ENCODE measurements around the gene ASCC1.

ASCC1 gene

DNA sequence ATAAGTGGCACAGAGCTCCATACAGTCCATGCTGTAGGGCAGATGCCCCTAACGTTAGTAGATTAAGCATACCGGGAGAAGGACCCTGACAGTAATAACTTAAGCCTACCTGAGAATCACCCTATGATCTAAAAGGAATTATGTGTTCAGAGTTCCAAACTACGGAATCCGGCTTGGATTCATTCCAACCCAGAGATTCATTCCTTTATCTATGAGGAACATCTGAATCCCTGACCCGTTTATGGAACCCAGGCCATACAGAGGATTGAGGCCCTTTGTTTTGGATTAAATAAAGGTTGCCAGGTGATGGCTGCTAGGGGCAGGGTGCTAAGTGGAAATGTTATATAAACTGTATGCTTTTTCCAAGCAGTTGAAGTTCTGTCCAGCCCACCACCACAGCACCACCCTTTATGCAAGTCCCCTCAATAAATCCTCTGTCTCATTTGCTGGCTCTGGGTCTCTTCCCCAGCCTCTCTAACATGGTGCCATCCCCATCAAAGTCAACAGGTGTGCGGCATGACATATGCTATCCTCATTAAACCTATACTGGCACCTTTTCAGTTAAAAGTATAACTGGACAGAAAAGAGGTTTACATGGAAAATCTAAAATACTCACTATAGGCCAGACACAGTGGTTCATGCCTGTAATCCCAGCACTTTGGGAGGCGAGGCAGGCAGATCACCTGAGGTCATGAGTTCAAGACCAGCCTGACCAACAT is 9.4 kb downstream of the ASCC1 start:
- no peak for DNase-seq (ENCODE audit: low spot score)
- TF ChIP-seq, protein P1, sequence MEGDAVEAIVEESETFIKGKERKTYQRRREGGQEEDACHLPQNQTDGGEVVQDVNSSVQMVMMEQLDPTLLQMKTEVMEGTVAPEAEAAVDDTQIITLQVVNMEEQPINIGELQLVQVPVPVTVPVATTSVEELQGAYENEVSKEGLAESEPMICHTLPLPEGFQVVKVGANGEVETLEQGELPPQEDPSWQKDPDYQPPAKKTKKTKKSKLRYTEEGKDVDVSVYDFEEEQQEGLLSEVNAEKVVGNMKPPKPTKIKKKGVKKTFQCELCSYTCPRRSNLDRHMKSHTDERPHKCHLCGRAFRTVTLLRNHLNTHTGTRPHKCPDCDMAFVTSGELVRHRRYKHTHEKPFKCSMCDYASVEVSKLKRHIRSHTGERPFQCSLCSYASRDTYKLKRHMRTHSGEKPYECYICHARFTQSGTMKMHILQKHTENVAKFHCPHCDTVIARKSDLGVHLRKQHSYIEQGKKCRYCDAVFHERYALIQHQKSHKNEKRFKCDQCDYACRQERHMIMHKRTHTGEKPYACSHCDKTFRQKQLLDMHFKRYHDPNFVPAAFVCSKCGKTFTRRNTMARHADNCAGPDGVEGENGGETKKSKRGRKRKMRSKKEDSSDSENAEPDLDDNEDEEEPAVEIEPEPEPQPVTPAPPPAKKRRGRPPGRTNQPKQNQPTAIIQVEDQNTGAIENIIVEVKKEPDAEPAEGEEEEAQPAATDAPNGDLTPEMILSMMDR (IDR thresholded peaks at IDR 0.05; ENCODE audit: extremely low read depth, missing control alignments) = no peak

DNA sequence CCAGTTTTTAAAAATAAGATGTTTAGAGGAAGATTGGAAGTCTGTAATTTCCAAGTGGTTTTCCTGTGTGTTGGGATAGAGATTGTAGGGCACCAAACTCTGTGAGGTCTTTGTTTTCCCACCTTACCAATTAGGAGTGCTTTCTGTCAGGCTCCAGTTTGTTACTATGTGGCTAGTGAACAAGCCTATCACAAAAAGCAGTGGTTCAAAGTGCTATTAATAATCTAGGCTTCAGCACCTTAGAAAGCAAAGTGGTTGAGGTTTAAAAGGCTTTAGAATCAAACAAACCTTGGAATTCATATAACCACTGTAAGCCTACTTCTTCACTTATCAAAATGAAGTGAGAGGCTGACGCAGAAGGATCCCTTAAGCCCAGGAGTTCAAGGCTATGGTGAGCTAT is 11.4 kb downstream of the ASCC1 start:
- no peak for DNase-seq (ENCODE audit: low spot score)
- TF ChIP-seq, protein P1 (IDR thresholded peaks at IDR 0.05; ENCODE audit: extremely low read depth, missing control alignments) = no peak

DNA sequence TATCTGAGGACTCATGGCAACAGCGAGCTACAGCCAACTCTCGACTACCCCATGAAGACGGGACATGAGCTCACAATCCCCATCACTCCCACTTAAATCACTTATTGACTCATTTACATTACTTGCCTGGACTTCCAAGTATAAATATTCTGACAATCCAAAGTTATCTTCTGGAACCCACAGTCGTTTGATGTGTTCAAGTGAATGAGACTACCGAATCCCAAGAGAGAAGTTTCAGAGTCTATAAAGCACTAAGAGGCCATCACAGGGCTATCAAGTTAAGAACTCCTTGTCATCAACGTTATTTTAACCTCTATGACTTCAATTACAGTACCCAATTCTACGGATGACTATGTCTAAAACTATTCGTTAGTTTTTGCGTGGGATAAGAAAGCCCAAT is 11.8 kb downstream of the ASCC1 start:
- TF ChIP-seq, protein P1 (IDR thresholded peaks at IDR 0.05; ENCODE audit: extremely low read depth, missing control alignments) = no peak
- no peak for DNase-seq (ENCODE audit: low spot score)

- TF ChIP-seq, protein P1 (IDR thresholded peaks at IDR 0.05; ENCODE audit: extremely low read depth, missing control alignments) = no peak
- no peak for DNase-seq (ENCODE audit: low spot score)
Observed at GRCh38 chr10:72201293-72201692, 14.8 kb downstream of the ASCC1 start.

DNA sequence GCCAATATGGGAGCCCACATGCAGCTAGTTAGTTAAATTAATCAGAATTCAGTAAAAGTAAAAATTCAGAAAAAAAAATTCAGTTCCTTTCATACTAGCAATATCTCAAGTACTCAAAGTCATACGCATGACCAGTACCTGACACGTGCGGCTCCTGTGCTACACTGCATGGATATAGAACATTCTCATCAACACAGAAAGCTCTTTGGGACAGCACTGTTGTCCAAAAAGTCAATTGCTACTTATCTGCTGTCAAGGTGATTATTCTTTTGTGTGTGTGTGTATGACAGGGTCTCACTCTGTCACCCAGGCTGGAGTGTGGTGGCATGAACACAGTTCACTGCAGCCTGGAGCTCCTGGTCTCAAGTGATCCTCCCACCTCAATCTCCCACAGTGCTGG is 15.2 kb downstream of the ASCC1 start:
- no peak for DNase-seq (ENCODE audit: low spot score)
- TF ChIP-seq, protein P1 (IDR thresholded peaks at IDR 0.05; ENCODE audit: extremely low read depth, missing control alignments) = no peak

DNA sequence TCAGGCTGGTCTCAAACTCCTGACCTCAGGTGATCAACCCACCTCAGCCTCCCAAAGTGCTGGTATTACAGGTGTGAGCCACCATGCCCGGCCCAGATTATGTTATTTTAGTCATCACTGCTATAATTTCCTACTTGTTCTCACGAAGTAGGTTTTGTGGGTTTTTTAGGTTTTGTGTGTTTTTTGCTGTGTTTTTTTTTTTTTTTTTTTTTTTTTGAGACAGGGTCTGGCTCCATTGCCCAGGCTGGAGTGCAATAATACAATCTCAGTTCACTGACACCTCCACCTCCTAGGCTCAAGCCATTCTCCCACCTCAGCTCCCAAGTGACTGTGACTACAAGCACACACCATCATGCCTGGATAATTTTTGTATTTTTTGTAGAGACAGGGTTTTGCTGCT is 21.1 kb downstream of the ASCC1 start:
- TF ChIP-seq, protein P1 (IDR thresholded peaks at IDR 0.05; ENCODE audit: extremely low read depth, missing control alignments) = no peak
- DNase-seq (ENCODE audit: low spot score) = no peak

DNA sequence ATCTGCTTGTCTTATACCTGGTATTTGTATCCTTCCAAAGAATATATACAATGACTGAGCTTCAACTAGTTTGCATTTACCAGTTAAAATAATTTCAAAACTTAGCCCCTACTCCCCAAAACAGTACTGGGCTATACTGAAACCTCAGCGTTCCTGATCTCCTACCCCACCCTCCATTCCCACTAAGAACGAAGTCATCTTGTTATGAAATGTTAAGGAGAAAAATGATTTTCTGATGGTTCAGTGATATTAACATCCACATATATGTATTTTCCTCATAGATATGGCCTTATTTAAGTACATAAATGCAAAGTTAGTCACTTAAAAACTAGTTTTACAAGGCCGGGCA is 29.1 kb downstream of the ASCC1 start:
- DNase-seq (ENCODE audit: low spot score) = no peak
- TF ChIP-seq, protein P1 (IDR thresholded peaks at IDR 0.05; ENCODE audit: extremely low read depth, missing control alignments) = no peak

Measured in GM20000 (cell line).